GM12865 (cell line): ENCODE measurements around the gene FARP1.

Experiments
- DNase-seq: peaks from one replicate; pipeline ENCODE4 v3.0.0; 2010; ENCODE audit warnings: low read depth
- H3K4me3 ChIP-seq: 2 replicates; pipeline ENCODE4 v1.5.1; 2011; ENCODE audit warnings: mild to moderate bottlenecking, low read depth, low read length, control low read depth
- TF ChIP-seq, protein P1 (sequence below): IDR thresholded peaks from 2 replicates; pipeline ENCODE4 v1.5.1; 2011; ENCODE audit warnings: low read length, control low read depth, low read depth, inconsistent platforms; ENCODE audit not compliant: insufficient read depth; ENCODE audit errors: missing control alignments

FARP1 gene

DNA sequence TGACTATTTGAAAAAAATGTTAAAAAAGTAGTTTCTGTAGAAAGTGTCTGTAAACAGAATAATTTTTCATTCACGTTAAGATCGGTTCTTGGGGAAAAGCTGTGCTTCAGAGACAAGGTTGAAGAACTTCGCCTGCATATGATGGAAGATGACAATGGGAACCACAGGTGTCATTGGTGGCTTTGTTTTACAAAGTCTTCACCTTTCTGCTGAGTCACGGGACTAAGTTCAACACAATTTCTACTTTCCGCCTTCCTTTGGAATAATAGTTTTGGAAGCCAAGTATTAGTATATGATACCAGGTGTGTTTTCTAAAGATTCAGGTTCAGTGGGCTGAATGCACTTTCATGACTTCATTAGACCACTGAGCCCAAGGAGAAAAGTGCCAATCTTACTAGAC, 189.8 kb downstream of the FARP1 start:
- TF ChIP-seq, protein P1, sequence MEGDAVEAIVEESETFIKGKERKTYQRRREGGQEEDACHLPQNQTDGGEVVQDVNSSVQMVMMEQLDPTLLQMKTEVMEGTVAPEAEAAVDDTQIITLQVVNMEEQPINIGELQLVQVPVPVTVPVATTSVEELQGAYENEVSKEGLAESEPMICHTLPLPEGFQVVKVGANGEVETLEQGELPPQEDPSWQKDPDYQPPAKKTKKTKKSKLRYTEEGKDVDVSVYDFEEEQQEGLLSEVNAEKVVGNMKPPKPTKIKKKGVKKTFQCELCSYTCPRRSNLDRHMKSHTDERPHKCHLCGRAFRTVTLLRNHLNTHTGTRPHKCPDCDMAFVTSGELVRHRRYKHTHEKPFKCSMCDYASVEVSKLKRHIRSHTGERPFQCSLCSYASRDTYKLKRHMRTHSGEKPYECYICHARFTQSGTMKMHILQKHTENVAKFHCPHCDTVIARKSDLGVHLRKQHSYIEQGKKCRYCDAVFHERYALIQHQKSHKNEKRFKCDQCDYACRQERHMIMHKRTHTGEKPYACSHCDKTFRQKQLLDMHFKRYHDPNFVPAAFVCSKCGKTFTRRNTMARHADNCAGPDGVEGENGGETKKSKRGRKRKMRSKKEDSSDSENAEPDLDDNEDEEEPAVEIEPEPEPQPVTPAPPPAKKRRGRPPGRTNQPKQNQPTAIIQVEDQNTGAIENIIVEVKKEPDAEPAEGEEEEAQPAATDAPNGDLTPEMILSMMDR = no peak
- H3K4me3 ChIP-seq = no peak overlapping the region
- DNase-seq = no peak

DNA sequence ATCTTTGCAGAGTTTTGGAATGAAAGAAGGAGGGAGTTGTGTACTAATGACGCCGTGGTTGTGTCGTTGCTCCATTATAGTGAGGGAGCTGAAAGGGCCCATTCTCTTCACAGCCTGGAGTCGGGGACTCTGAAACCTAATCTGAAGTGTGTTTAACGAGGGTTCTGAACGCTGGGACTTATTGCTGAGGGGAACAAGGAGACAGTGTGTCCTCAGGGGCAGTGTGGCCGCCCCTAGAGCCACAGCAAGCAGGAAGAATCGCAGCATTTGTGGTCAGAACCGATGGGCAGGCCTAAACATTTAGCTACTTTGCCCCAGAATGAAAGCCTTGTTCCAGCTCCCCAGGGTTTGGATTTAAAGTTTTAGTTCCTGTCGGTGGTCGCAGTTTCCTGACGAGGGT, 190.6 kb downstream of the FARP1 start:
- DNase-seq = no peak
- H3K4me3 ChIP-seq = no peak overlapping the region
- TF ChIP-seq, protein P1 = no peak

DNA sequence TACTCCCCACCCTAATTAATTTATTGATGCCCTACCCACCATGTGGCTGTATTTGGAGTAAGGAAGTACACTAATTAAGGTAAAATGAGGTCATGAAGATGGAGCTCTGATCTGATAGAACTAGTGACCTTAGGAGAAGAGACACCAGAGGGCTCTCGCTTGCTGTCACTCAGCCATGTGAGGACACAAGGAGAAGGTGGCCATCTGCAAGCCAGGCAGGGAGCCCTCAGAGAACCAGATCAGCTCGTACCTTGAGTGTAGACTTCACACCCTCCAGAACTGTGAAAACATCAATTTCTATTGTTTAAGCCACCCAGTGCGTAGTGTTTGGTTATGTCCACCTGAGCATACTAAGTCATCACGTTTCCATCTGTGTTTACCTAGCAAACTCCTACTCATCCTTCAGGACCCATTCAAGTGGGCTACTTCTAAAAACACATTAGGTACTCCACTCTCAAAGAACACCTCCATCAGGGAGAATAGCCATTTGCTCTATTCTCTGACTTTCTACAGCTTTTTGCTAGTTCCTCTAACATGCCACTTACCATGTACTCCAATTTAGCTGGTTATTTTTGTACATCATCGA, 191.8 kb downstream of the FARP1 start:
- TF ChIP-seq, protein P1 = no peak
- DNase-seq = no peak
- H3K4me3 ChIP-seq = no peak overlapping the region

DNA sequence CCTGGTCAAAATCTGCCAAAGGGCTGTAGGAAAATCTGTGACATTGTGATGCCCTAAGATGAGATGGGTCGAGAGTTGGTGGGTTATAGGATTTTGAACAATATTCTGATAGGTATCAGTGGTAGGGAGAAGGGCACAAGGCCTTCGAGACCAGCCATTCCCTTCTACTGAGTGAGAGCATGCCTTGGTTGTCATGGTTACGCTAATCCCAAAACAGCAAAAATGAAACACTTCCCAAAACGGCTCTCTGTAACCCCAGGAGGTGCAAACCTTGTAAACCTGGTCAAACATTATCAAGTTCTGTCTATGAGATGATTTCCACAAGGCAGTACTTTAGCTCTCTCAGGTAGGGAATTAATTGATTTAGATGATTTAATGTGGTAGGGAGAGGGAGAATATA, 192.8 kb downstream of the FARP1 start:
- H3K4me3 ChIP-seq = no peak overlapping the region
- TF ChIP-seq, protein P1 = no peak
- DNase-seq = no peak

DNA sequence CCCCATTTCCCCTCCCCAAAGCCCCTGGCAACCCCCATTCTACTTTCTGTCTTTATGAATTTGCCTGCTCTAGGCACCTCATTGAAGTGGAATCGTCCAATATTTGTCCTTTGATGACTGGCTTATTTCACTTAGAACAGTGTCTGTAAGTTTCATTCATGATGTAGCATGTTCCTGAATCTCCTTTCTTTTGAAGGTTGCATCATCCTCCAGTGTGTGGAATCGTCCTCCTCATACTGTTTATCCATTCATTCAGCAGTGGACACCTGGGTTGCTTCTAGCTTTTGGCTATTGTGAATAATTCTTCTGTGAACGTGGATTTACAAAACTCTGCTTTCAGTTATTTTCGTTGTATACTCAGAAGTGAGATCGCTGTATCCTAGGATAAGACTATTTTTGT, 195.4 kb downstream of the FARP1 start:
- no peak overlapping the region for H3K4me3 ChIP-seq
- TF ChIP-seq, protein P1 = no peak
- DNase-seq = no peak

DNA sequence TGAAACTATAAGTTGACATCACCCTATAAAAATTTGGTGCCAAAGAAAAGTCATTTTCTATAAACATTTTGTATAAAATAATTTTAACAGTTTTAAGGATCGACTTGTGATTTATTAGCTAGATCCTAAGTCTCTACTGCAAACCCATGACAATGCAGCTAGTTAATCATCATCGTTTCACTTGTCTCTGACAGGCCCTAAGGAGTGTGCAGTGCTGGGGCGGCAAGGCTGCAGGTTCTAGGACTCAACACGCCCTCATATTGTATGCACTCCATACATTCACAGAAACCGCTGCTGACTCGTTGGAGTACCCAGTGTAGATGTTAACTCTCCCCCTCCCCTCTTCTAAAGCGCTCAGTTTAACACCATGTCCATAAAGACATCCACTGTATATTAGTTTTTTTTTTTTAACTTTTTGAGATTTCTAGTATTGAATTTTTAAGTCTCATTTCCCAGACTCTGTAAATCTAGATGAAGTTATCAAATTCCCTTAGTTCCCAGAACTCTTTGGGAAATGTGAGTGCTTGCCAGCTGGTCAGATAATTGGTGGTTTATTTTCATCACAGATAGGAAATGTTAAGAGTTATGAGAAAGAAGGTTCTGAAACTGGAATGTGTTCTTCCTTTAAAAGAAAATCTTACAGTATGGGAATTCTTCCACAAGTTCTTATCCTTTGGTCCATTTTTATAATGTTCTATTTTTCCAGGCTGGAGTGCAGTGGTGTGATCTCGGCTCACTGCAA, 197.0 kb downstream of the FARP1 start:
- DNase-seq = no peak
- H3K4me3 ChIP-seq = no peak overlapping the region
- TF ChIP-seq, protein P1 = no peak

DNA sequence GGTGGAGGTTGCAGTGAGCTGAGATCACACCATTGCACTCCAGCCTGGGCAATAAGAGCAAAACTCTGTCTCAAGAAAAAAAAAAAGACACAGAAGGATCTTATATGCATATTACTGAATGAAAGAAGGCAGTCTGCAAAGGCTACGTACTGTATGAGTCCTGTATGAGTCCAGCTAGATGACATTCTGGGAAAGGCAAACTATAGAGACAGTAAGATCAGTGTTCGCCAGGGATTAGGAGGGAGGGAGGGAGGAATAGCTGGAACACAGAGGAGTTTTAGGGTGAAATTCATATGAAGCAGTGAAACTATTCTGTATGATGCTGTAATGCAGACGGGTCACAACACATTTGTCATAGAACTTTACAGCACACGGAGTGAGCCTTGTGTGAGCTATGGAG, 200.1 kb downstream of the FARP1 start:
- TF ChIP-seq, protein P1 = no peak
- no peak for DNase-seq
- no peak overlapping the region for H3K4me3 ChIP-seq
